HG03097 (cell line): ENCODE measurements around the gene PHF19.

Source experiments
- ATAC-seq: cut with Tn5 transposase; IDR thresholded peaks from one replicate; pipeline ENCODE4 v1.9.1; 2021; ENCODE audit not compliant: unreplicated experiment, low FRiP score

PHF19 gene

DNA sequence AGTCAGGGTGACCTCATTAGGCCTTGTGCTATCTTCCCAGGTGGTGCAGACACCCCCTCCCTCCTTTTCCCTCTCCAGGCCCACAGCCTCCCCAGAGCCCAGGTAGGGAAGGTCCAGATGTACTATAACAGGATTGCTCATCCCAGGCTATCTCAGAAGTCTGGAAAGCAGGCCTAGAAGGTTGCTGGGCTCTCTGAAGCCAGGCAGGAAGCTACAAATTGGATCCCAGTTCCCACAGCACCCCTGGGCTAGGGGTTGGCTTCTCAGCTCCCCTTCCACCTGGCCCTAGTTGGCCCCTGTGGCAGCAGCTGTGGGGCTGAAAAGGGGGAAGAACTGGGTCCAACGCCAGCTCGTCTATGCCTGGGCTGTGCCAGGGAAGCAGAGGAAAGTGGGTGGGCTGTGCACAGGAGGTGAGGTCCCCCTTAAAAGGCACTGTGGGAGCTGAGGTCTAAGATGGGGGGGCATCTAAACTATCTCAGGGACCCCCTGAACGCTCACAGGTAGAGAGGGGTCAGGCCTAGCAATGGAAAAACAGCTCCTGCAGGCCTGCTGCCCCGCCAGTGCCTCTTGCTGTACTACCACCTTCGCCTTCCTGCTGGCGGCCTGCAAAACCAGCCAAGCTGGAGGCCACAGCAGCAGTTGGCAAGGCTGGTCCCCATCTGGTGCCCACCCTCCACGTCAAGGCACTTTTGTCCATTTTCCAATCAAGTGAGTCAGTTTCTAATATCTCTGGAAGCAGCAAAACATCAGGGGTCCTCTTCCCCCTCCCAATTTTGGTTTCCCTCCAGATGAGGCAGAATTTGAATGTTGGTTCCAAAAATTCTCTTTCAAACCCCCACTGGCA lies 20.9 kb downstream of the PHF19 start:
- no peak for ATAC-seq

DNA sequence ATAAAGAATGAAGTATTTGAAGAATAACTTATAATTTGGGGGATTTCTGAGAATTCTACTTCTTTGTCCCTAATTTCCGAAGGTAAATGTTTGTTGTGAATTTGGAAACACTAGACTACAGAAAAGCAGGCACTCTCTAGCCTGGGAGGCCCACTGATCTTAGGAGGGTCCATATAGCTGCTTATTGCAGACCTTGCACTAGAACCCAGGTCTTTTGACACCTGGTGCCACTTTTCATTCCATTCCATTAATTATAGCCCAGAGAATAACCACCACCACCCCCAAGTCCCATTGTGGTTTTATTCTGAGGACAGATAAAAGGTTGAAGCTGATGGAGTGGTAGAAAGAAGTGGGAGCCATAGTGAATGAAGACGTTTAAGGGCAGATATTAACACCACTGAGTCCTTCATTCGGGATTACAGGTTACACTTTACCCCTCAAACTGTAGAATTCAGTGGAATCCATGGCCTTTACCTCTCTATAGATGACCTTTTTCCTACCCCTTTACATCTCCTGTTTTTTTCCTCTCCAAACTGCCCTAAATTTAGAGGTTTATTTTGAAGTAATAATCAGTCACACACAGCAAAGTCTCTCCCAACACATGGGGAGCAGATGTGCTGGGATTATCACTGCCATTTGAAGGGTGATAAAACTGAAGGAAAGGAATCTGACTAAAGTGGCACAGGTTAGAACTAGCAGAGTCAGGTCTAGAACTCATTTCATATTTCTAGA lies 22.2 kb downstream of the PHF19 start:
- ATAC-seq: no peak

DNA sequence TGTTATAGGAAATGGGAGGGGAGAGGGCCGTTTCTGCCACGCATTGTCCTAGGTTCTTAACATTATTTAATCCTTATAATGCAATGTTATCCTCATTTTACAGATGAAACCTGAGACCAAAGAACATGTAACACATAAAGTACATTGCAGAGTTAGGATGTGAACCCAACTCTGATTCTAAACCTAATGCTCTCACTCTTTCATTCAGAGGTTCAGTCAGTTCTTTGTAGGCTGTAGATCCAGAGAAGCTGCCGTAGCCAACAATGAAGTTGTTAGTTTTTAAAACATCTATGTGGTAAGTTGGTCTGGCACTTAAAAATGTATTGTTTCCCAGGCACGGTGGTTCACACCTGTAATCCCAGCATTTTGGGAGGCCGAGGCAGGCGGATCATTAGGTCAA lies 23.8 kb downstream of the PHF19 start:
- ATAC-seq: no peak

- no peak for ATAC-seq
Measured at GRCh38 chr9:120852240-120853010, 24.6 kb downstream of the PHF19 start.

- ATAC-seq: no peak
Measured at GRCh38 chr9:120851449-120851848, 25.5 kb downstream of the PHF19 start.

DNA sequence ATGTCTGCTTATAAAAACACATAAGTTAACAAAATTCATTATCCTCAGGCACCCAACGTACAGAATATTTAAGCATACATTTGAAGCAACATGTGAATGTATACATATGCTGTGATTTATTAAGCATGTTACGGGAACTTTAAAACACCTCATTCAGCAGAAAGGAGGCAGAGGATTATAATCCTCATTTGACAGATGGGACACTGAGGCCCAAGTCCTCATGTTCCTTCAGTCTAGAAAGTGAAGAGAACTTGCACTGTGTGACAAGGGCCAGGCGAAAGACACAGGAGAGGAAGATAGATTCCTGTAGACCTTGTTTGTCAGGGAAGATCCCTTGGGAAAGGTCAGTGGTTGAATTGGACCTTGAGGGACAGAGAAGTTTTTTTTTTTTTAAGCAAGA lies 26.7 kb downstream of the PHF19 start:
- ATAC-seq: no peak

GRCh38 chr9:120846906-120847305 lies 30.1 kb downstream of the PHF19 start:
- no peak for ATAC-seq

DNA sequence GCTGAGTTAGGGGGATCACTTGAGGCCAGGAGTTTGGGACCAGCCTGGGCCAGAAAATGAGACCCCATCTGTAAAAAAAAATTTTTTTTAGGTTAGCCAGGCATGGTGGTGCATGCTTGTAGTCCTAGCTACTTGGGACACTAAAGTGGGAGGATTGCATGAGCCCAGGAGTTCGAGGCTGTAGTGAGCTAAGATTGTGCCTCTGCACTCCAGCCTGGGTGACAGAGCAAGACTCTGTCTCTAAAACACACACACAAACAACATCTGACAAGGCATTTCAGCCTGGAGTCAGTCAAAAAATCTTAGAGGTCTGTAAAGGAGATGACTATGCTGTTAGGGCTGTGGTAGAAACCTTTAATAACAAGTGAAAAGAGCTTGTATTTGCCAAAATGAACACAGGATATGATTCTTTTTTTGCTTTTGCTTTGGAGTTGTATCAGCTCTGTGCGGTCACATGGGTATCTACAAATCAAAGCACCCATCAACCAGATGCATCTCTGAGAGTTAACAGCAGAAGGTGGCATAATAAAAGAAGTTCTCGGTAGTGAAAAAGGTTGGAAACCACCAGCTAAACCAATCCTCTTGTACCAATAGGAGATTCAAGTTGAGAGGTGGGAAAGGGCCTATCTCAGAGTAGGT lies 30.6 kb downstream of the PHF19 start:
- ATAC-seq: no peak

- ATAC-seq: no peak
Measured at GRCh38 chr9:120845255-120845654, 31.7 kb downstream of the PHF19 start.

DNA sequence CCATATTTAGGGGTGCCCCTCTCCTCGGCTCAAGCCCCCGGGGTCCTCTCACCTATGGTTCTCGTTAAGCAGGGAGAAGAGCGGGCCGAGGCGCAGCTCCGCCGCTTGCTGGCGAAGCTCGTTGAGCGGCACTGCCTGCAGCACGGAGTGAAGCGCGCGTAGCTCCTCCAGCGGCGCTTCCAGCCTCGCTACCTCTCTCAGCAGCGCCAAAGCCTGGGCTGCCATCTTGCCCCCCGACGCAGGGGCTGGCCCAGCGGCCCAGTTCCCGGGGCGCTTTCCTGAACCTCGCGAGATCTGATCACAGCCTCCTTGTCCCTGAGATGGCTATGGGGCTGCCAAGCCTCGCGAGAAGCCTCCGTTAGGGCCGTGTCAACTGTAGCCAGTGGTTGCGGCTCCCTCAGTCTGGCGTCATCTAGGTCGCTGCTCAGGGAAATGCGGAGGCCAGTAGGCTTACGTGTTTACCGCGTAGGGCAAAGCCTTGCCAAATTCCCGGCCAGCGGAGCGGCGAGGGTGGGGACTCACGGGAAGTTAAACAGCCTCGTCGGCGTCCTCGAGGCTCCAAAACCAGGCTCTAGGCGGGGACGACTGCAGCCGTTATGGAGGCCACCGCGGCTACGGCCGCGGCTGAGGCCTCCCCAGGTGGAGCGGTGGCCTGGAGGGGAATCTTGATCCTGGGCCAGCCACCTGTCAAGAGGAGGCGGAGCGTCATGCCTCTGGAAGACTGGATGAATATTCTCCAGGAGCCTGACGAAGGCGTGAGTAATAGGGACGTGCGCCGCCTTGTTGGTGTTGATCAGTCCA lies 34.1 kb downstream of the PHF19 start, which contains the start of gene PSMD5:
Gene PSMD5 (minus strand): TSS at position 238 of the 801 bp plus-strand sequence. CDS start 13 bp downstream, at position 225.
- peak; percentile 99 for ATAC-seq

GRCh38 chr9:120841930-120842684 lies 34.9 kb downstream of the PHF19 start:
- peak; percentile 2 for ATAC-seq

GRCh38 chr9:120839146-120839545 lies 37.8 kb downstream of the PHF19 start:
- no peak for ATAC-seq

DNA sequence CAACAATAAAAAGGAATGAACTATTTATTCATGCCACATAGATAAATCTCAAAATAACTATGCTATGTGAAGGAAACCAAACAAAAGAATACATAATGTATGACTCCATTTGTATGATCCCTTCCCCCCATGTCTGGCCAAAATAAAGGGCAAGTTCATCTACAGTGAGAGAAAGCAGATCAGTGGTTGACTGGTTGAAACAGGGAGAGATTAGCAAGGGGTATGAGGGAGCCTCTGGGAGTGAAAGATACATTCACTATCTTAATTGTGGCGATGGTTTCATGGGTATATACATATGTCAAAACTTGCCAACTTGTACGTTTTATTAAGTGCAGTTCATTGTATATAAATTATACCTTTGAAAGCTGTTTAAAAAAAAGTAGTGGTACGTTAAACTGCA lies 39.1 kb downstream of the PHF19 start:
- no peak for ATAC-seq

DNA sequence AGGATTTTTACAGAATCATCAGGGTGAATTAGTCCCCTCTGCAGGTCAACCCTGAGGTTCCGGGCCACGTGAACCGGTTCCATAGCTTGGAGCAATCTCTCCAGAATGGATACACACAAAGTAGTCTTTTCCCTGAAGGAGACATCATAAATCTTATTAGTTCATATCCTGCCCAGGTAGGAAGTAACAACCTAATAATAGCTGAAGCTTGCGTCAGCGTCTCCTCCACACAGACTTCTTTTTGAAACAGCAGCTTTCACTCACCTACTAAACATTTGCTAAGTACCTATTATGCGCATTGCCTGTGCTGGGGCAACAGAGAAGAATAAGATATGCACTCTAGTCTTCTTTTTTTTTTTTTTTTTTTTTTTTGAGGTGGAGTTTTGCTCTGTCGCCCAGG lies 43.7 kb downstream of the PHF19 start:
- no peak for ATAC-seq

- no peak for ATAC-seq
Measured at GRCh38 chr9:120832807-120833206, 44.2 kb downstream of the PHF19 start.

- no peak for ATAC-seq
Measured at GRCh38 chr9:120830865-120831264, 46.1 kb downstream of the PHF19 start.

DNA sequence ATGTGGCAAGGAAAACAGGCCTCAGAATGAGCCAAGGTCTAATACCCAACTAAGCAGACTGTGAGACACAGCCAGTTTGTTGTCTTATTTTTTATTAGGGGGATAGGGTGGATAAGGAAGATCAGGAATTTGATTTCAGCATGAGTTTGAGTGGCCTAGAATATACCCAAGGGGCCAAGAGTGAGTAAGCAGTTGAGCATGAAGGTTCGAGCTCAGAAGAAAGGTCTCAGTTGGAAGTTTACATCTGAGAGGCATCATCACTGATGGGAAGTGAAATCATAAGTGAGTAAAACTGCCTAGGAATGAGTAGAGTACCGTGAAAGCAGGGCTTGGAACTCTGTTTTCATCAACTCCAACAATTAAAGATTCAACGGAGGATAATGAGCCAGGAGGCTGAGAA lies 46.8 kb downstream of the PHF19 start:
- ATAC-seq: no peak

DNA sequence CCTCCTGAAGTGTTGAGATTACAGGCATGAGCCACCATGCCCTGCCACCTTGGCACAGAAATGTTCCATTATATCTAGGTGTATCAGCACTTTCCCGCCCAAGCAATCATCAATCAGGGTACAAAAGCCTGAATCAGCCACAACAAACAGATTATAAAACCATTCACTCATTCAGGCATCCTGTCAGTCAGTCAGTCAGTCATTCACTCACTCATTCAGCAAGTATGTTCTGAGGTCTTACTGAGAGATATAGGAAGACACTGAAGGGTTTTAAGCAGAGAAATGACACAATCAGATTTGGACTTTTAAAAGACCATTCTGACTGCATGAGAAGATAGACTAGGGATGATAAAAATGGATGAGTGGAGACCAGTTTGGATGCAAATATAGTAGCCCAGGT lies 47.3 kb downstream of the PHF19 start:
- no peak for ATAC-seq

DNA sequence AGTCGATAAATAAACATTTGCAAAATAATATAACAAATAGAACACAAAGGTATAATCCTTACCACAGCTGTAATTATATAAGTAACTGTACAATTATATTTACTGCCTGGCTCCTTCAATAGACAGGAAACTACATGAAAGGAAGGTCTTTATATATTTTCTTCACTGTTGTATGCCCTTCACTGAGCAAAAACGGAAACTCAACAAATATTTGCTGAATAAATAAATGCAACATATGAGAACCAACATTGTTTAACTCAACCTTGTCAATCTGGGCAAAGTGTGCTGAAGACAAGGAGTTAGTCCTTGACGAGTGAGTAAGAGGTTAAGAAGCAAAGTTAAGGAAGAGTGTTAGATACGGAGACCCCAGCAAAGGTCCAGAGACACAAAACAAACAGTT lies 56.9 kb downstream of the PHF19 start:
- no peak for ATAC-seq
